Gastrocnemius medialis (tissue), 4 donors: ENCODE measurements around the gene RPN2.

Experiments
- POLR2A ChIP-seq, 2 donors: fragments of 450-650 bp; IDR thresholded peaks; one replicate each; pipeline ENCODE4 v1.6.1; 2017; ENCODE audit warnings: antibody characterized with exemption in 2 of 2, mild to moderate bottlenecking in 2 of 2, moderate library complexity in 2 of 2
- TF ChIP-seq, protein P1 (sequence below), 5 experiments: fragments of 450-650 bp in 3 of 5; fragments of 200-600 bp in 2 of 5; sonication (generic) in 2 of 5; IDR thresholded peaks in 4 of 5; conservative IDR thresholded peaks in 1 of 5; 1 replicate in 4 of 5; 2 replicates in 1 of 5; pipeline ENCODE4 v1.5.1; 2016 to 2019; ENCODE audit warnings: antibody characterized with exemption in 5 of 5, mild to moderate bottlenecking in 3 of 5, moderate library complexity in 3 of 5

DNA sequence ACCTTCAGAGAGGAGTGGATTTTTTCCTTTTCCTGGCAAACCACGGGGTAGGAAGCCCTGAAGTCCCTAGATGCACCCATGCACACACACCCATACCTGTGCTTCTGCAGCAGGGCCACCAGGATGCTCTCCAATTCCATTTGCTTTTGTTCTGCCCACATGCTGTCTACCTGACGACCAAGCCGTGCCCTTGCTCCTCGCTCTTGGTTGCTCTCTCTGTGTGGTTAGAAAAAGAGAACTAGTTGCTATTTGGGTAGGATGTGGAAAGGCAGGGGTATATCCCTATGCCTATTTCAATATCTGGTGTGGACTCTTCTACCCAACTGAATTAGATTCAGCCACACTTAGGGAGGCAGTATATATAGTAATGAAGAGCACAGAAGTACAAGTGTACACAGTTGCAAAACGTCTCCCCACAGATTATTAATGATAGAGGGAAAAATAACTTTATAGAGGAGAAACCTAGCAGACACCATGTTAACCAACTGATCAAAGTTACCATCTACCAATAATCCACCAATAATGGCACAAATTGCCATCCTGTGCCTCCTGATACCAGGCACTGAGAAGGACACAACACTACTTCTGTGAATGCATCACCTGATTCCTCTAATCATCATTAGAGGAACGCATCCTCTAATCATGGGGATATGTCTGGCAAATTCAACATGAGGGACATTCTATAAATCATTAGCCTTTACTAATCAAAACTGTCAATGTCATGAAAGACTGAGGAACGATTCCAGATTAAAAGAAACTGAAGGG, 75.2 kb downstream of the RPN2 start:
- TF ChIP-seq, protein P1, sequence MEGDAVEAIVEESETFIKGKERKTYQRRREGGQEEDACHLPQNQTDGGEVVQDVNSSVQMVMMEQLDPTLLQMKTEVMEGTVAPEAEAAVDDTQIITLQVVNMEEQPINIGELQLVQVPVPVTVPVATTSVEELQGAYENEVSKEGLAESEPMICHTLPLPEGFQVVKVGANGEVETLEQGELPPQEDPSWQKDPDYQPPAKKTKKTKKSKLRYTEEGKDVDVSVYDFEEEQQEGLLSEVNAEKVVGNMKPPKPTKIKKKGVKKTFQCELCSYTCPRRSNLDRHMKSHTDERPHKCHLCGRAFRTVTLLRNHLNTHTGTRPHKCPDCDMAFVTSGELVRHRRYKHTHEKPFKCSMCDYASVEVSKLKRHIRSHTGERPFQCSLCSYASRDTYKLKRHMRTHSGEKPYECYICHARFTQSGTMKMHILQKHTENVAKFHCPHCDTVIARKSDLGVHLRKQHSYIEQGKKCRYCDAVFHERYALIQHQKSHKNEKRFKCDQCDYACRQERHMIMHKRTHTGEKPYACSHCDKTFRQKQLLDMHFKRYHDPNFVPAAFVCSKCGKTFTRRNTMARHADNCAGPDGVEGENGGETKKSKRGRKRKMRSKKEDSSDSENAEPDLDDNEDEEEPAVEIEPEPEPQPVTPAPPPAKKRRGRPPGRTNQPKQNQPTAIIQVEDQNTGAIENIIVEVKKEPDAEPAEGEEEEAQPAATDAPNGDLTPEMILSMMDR (IDR thresholded peaks at IDR 0.05 in 4 of 5, conservative IDR thresholded peaks at IDR 0.05 in 1 of 5) = no peak
- TF ChIP-seq POLR2A (IDR thresholded peaks at IDR 0.05) = no peak
